Neural crest cell (in vitro differentiated cells): ENCODE data around the gene CALB2. TPM values are rescaled to one million over a fixed set of nuclear protein-coding genes. Genes with fewer than 3 reads are reported as not detected.

Source experiments
- DNase-seq: peaks from one replicate; pipeline ENCODE4 v3.0.0; 2021; ENCODE audit warnings: low read depth, mixed read lengths, low spot score
- H3K27ac Mint-ChIP-seq: one replicate; pipeline ENCODE4 v1.8.0; 2021; ENCODE audit warnings: mild to moderate bottlenecking, mixed read lengths; ENCODE audit not compliant: unreplicated experiment
- H3K27me3 Mint-ChIP-seq: 2 replicates; pipeline ENCODE4 v1.8.0; 2021; ENCODE audit warnings: low read depth, mild to moderate bottlenecking, mixed read lengths
- H3K36me3 Mint-ChIP-seq: 2 replicates; pipeline ENCODE4 v1.8.0; 2021; ENCODE audit warnings: low read depth, mild to moderate bottlenecking, mixed read lengths
- H3K4me1 Mint-ChIP-seq: 2 replicates; pipeline ENCODE4 v1.8.0; 2021; ENCODE audit warnings: mixed read lengths
- H3K4me3 Mint-ChIP-seq: one replicate; pipeline ENCODE4 v1.8.0; 2021; ENCODE audit warnings: mild to moderate bottlenecking, mixed read lengths
- H3K9me3 Mint-ChIP-seq: 2 replicates; pipeline ENCODE4 v1.8.0; 2021; ENCODE audit warnings: mixed read lengths
- CTCF ChIP-seq: fragments of 200-600 bp; sonication (generic); conservative IDR thresholded peaks from 2 replicates; pipeline ENCODE4 v1.5.0; 2021; ENCODE audit warnings: antibody characterized with exemption, mild to moderate bottlenecking
- total RNA-seq: library from RNA; stranded (reverse); gene quantifications from 2 replicates; pipeline ENCODE4 v1.2.1, GENCODE V29; 2021

Gene CALB2
- total RNA-seq, 1 donor from 2014 or later = not detected

DNA sequence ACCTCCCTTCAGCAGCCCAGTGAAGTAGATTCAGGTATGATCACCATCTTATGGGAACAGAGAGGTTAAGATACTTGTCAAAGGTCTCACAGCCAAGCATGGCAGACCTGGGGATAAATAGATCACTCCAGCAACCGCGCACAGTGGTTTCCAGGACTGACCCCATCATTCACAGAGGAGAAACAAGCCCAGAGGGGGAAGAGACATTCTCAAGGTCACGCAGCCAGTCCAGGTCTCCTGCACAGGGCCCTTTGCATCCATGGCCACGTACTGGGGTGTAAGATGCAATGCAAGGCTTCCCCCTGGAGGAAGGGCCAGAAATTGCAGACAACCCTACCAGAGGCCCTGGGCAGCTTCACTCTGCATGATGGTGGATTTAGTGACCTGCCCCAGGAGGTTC lies 63.4 kb downstream of the CALB2 start:
- DNase-seq = peak; percentile 14
- peaks cover 7% of the 10 kb centered on the region for H3K4me1 Mint-ChIP-seq
- peak; percentile 53 for TF ChIP-seq CTCF
- peaks cover 5% of the 10 kb centered on the region for H3K9me3 Mint-ChIP-seq
- H3K36me3 Mint-ChIP-seq = peaks cover 5% of the 10 kb centered on the region
- H3K4me3 Mint-ChIP-seq = no peak overlapping the region
- no peak overlapping the region for H3K27ac Mint-ChIP-seq
- peaks cover 80% of the 10 kb centered on the region for H3K27me3 Mint-ChIP-seq

GRCh38 chr16:71423016-71423415 lies 64.5 kb downstream of the CALB2 start:
- Mint-ChIP-seq H3K27me3 (peaks cover 82% of the 10 kb centered on the region), H3K4me1 (peaks cover 7% of the 10 kb centered on the region), H3K9me3 (peaks cover 5% of the 10 kb centered on the region), H3K4me3 (peak overlapping the region; percentile 47), H3K36me3 (peaks cover 5% of the 10 kb centered on the region), H3K27ac (no peak overlapping the region)
- TF ChIP-seq CTCF = no peak
- DNase-seq = no peak

DNA sequence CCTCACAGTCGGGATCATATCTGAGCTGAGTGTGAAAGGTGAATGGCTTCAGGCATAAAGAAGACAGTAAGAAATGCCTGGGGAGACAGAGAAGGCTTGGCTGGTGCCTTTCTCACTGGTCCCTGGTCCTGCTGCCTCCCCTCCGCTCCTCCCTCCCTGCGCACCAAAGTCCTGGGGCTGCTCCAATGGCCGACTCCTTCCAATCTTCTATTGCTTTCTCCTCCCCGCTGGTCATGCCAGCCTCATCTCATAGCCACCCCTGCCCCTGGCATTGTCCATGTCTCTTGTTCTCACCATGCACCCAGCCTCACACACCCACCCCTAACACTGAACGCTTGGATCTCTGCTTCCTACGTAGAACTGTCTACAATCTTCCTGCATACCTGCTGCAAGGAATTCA lies 65.3 kb downstream of the CALB2 start:
- Mint-ChIP-seq H3K4me1 (peaks cover 7% of the 10 kb centered on the region), H3K9me3 (peaks cover 5% of the 10 kb centered on the region), H3K4me3 (no peak overlapping the region), H3K27ac (no peak overlapping the region), H3K36me3 (peaks cover 5% of the 10 kb centered on the region), H3K27me3 (peaks cover 82% of the 10 kb centered on the region)
- TF ChIP-seq CTCF = no peak
- DNase-seq = no peak

GRCh38 chr16:71424626-71425025 lies 66.1 kb downstream of the CALB2 start:
- DNase-seq = no peak
- H3K4me3 Mint-ChIP-seq = peak overlapping the region; percentile 92
- no peak overlapping the region for H3K27ac Mint-ChIP-seq
- TF ChIP-seq CTCF = no peak
- peaks cover 83% of the 10 kb centered on the region for H3K27me3 Mint-ChIP-seq
- peaks cover 5% of the 10 kb centered on the region for H3K36me3 Mint-ChIP-seq
- H3K9me3 Mint-ChIP-seq = peaks cover 5% of the 10 kb centered on the region
- H3K4me1 Mint-ChIP-seq = peaks cover 7% of the 10 kb centered on the region

DNA sequence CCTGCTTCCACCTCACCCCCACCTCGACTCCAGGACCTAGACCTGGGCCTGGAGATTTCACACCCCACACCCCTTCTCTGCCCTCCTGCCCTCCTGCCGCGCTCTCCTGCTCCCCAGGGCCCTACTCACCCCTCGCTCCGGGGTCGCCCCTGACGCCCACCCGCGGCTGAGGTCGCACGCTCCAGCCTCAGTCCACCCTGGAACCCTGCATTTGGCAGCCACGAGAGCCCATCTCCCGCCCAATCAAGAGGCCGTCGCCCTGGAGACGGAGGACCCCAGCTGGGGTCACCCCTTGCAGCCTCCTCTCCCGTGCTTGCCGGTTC lies 67.2 kb downstream of the CALB2 start:
- peaks cover 5% of the 10 kb centered on the region for H3K36me3 Mint-ChIP-seq
- no peak for TF ChIP-seq CTCF
- H3K27ac Mint-ChIP-seq = no peak overlapping the region
- H3K27me3 Mint-ChIP-seq = peaks cover 88% of the 10 kb centered on the region
- no peak for DNase-seq
- peaks cover 7% of the 10 kb centered on the region for H3K4me1 Mint-ChIP-seq
- H3K9me3 Mint-ChIP-seq = peaks cover 5% of the 10 kb centered on the region
- H3K4me3 Mint-ChIP-seq = peak overlapping the region; percentile 92
